H9 (cell line): ENCODE results near the gene SCUBE3. TPM values are rescaled to one million over a fixed set of nuclear protein-coding genes. Genes with fewer than 3 reads are reported as not detected.

Experiments used
- DNase-seq: peaks from one replicate; pipeline ENCODE4 v3.0.0-alpha.2; 2017
- H2AFZ ChIP-seq: one replicate; pipeline ENCODE4 v1.6.1; 2013; ENCODE audit warnings: mild to moderate bottlenecking, low read length, control low read depth, moderate library complexity
- H2AK5ac ChIP-seq: 2 replicates; pipeline ENCODE4 v1.6.1; 2013; ENCODE audit warnings: low read length, control low read depth, mixed read lengths; ENCODE audit not compliant: insufficient read length
- H2BK120ac ChIP-seq: one replicate; pipeline ENCODE4 v1.6.1; 2013; ENCODE audit warnings: low read depth, mild to moderate bottlenecking, low read length, control low read depth, inconsistent platforms; ENCODE audit not compliant: poor library complexity, severe bottlenecking
- H2BK12ac ChIP-seq: 2 replicates; pipeline ENCODE4 v1.6.1; 2013; ENCODE audit warnings: low read length, control low read depth, mixed read lengths, low read depth; ENCODE audit not compliant: insufficient read length
- H2BK15ac ChIP-seq: 2 replicates; pipeline ENCODE4 v1.6.1; 2013; ENCODE audit warnings: low read depth, low read length, control low read depth
- H2BK20ac ChIP-seq: one replicate; pipeline ENCODE4 v1.6.1; 2013; ENCODE audit warnings: low read depth, mild to moderate bottlenecking, low read length, control low read depth, inconsistent platforms; ENCODE audit not compliant: poor library complexity, severe bottlenecking
- H2BK5ac ChIP-seq: 2 replicates; pipeline ENCODE4 v1.6.1; 2013; ENCODE audit warnings: low read length, control low read depth, mixed read lengths; ENCODE audit not compliant: insufficient read length
- H3K14ac ChIP-seq: 2 replicates; pipeline ENCODE4 v1.6.1; 2013; ENCODE audit warnings: low read length, control low read depth; ENCODE audit not compliant: insufficient read depth
- H3K18ac ChIP-seq: 2 replicates; pipeline ENCODE4 v1.6.1; 2013; ENCODE audit warnings: low read depth, mild to moderate bottlenecking, mixed read lengths, low read length, control low read depth; ENCODE audit not compliant: insufficient read length
- H3K23ac ChIP-seq: 2 replicates; pipeline ENCODE4 v1.6.1; 2013; ENCODE audit warnings: low read length, control low read depth, mixed read lengths, low read depth; ENCODE audit not compliant: insufficient read length
- H3K23me2 ChIP-seq: 2 replicates; pipeline ENCODE4 v1.6.1; 2013; ENCODE audit warnings: low read depth, mild to moderate bottlenecking, mixed read lengths, low read length, control low read depth; ENCODE audit not compliant: insufficient read length, poor library complexity, severe bottlenecking
- H3K27ac ChIP-seq: 2 replicates; pipeline ENCODE4 v1.5.1; 2013; ENCODE audit warnings: low read length, control low read depth, mixed read lengths, low read depth; ENCODE audit not compliant: insufficient read length
- H3K27me3 ChIP-seq: 2 replicates; pipeline ENCODE4 v1.6.1; 2013; ENCODE audit warnings: low read length, control low read depth, inconsistent platforms; ENCODE audit not compliant: insufficient read depth
- H3K4ac ChIP-seq: 2 replicates; pipeline ENCODE4 v1.6.1; 2013; ENCODE audit warnings: low read depth, mild to moderate bottlenecking, control low read depth, inconsistent platforms, low read length, moderate library complexity
- H3K4me1 ChIP-seq: 2 replicates; pipeline ENCODE4 v1.6.1; 2013; ENCODE audit warnings: low read length, control low read depth, inconsistent platforms; ENCODE audit not compliant: insufficient read depth
- H3K4me2 ChIP-seq: 2 replicates; pipeline ENCODE4 v1.6.1; 2013; ENCODE audit warnings: low read length, control low read depth, mixed read lengths; ENCODE audit not compliant: insufficient read length, insufficient read depth
- H3K56ac ChIP-seq: 2 replicates; pipeline ENCODE4 v1.6.1; 2013; ENCODE audit warnings: low read depth, mild to moderate bottlenecking, mixed read lengths, low read length, control low read depth; ENCODE audit not compliant: insufficient read length
- H3K79me1 ChIP-seq: 2 replicates; pipeline ENCODE4 v1.6.1; 2013; ENCODE audit warnings: low read depth, mild to moderate bottlenecking, moderate library complexity, low read length, control low read depth, inconsistent platforms; ENCODE audit not compliant: insufficient read depth, poor library complexity, severe bottlenecking
- H3K79me2 ChIP-seq: 2 replicates; pipeline ENCODE4 v1.6.1; 2013; ENCODE audit warnings: low read length, control low read depth, inconsistent platforms; ENCODE audit not compliant: insufficient read depth
- H3K9ac ChIP-seq: 2 replicates; pipeline ENCODE4 v1.6.1; 2013; ENCODE audit warnings: low read length, control low read depth, mixed read lengths; ENCODE audit not compliant: insufficient read length; ENCODE audit errors: extremely low read depth
- H3K9me3 ChIP-seq: one replicate; pipeline ENCODE4 v1.6.1; 2013; ENCODE audit warnings: low read depth, low read length, inconsistent platforms; ENCODE audit not compliant: control insufficient read depth
- H3T11ph ChIP-seq: one replicate; pipeline ENCODE4 v1.6.1; 2013; ENCODE audit warnings: mild to moderate bottlenecking, low read length, control low read depth, inconsistent platforms
- H4K20me1 ChIP-seq: one replicate; pipeline ENCODE4 v1.6.1; 2013; ENCODE audit not compliant: control insufficient read depth, insufficient read length, insufficient read depth
- H4K5ac ChIP-seq: 2 replicates; pipeline ENCODE4 v1.6.1; 2013; ENCODE audit warnings: low read depth, mild to moderate bottlenecking, mixed read lengths, low read length, control low read depth; ENCODE audit not compliant: insufficient read length
- H4K8ac ChIP-seq: replicated peaks from 2 replicates; pipeline ENCODE4 v1.6.1; 2013; ENCODE audit warnings: low read length, control low read depth, mixed read lengths, low read depth; ENCODE audit not compliant: insufficient read length
- H4K91ac ChIP-seq: 2 replicates; pipeline ENCODE4 v1.6.1; 2013; ENCODE audit warnings: low read depth, mild to moderate bottlenecking, moderate library complexity, mixed read lengths, low read length, control low read depth; ENCODE audit not compliant: insufficient read length
- H3K27ac Mint-ChIP-seq, 3 experiments: 2 replicates in 2 of 3; 3 replicates in 1 of 3; pipeline ENCODE4 v1.8.0; 2020 to 2021; ENCODE audit warnings: mixed read lengths in 3 of 3, mild to moderate bottlenecking in 1 of 3, moderate library complexity in 1 of 3
- H3K27me3 Mint-ChIP-seq: 2 replicates; pipeline ENCODE4 v1.8.0; 2021; ENCODE audit warnings: low read depth, mild to moderate bottlenecking, moderate library complexity, mixed read lengths
- H3K36me3 Mint-ChIP-seq, 3 experiments: 2 replicates in 2 of 3; 3 replicates in 1 of 3; pipeline ENCODE4 v1.8.0; 2020 to 2021; ENCODE audit warnings: low read depth in 3 of 3, mixed read lengths in 3 of 3; ENCODE audit not compliant: insufficient read depth in 1 of 3
- H3K4me1 Mint-ChIP-seq, 2 experiments: 2 replicates each; pipeline ENCODE4 v1.8.0; 2020; ENCODE audit warnings: mixed read lengths in 2 of 2
- H3K4me3 Mint-ChIP-seq, 2 experiments: 2 replicates in 1 of 2; 3 replicates in 1 of 2; pipeline ENCODE4 v1.8.0; 2020 to 2021; ENCODE audit warnings: mild to moderate bottlenecking in 2 of 2, mixed read lengths in 2 of 2, moderate library complexity in 1 of 2
- H3K9me3 Mint-ChIP-seq, 2 experiments: 2 replicates in 1 of 2; 3 replicates in 1 of 2; pipeline ENCODE4 v1.8.0; 2020; ENCODE audit warnings: mild to moderate bottlenecking in 2 of 2, mixed read lengths in 2 of 2, moderate library complexity in 1 of 2
- WGBS: extraction: QIAGEN DNeasy Blood & Tissue Kit; methylation state at CpG from one replicate; pipeline ENCODE4 v1.1.7; 2013; ENCODE audit warnings: missing lambda C conversion rate, low lambda C conversion rate, mixed read lengths; ENCODE audit not compliant: insufficient read length; ENCODE audit errors: extremely low coverage; 5-methylcytosine and 5-hydroxymethylcytosine counted together
- total RNA-seq: library from RNA; stranded (reverse); gene quantifications from 2 replicates; pipeline ENCODE4 v1.2.1, GENCODE V29; 2021
- TF ChIP-seq, protein P1 (sequence below): fragments of 200-600 bp; sonication (generic); conservative IDR thresholded peaks from 3 replicates; pipeline ENCODE4 v1.8.0; 2021; ENCODE audit warnings: antibody characterized with exemption, mild to moderate bottlenecking

Gene SCUBE3
- total RNA-seq, 1 experiment from 2014 or later: 2.7 TPM

DNA sequence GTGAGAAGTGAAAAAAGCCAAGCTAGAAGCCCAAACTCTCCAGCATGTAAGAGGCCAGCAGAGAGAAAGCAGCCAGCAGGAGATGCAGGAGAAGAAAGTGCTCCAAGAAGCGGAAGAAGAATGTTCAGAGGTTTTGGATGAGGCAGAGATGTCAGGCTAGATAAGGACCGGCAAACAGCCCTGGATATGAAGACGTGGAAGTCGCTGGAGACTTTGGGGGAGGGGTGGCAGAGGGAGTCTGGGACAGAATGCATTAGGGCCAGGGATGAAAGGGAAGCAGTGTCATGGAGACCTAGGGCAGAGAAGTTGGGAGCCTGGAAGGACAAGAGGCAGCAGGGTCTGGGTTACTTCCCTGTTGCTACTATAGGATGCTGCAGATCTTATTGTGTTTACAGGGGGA lies 5.3 kb upstream of the SCUBE3 start:
- peaks cover 34% of the 10 kb centered on the region; the same call in 1 of the 2 replicates for H3K27me3 ChIP-seq
- H2BK15ac ChIP-seq: no peak overlapping the region

More for the DNA sequence above, 5.3 kb upstream of the SCUBE3 start:
- no peak overlapping the region for H3K27ac Mint-ChIP-seq
- H3K9me3 Mint-ChIP-seq: no peaks in the 10 kb centered on the region
- DNase-seq: no peak
- no peak overlapping the region for H2BK5ac ChIP-seq
- no peaks in the 10 kb centered on the region for H3K36me3 Mint-ChIP-seq
- no peak overlapping the region for H4K5ac ChIP-seq
- H3K14ac ChIP-seq: no peak overlapping the region
- H4K20me1 ChIP-seq: no peaks in the 10 kb centered on the region
- no peak overlapping the region for H4K8ac ChIP-seq
- no peaks in the 10 kb centered on the region for H3K79me2 ChIP-seq
- no peak overlapping the region for H3T11ph ChIP-seq
- no peaks in the 10 kb centered on the region for H3K79me1 ChIP-seq
- no peak overlapping the region for H3K4ac ChIP-seq
- peaks cover 96% of the 10 kb centered on the region for H3K27me3 Mint-ChIP-seq
- H3K23me2 ChIP-seq: no peaks in the 10 kb centered on the region
- no peak overlapping the region for H3K4me3 Mint-ChIP-seq
- H2BK20ac ChIP-seq: no peak overlapping the region
- H2BK120ac ChIP-seq: no peak overlapping the region
- no peaks in the 10 kb centered on the region for H3K9me3 ChIP-seq
- no peak overlapping the region for H2BK12ac ChIP-seq
- no peak overlapping the region for H3K56ac ChIP-seq
- H2AFZ ChIP-seq: no peak overlapping the region
- TF ChIP-seq, protein P1, sequence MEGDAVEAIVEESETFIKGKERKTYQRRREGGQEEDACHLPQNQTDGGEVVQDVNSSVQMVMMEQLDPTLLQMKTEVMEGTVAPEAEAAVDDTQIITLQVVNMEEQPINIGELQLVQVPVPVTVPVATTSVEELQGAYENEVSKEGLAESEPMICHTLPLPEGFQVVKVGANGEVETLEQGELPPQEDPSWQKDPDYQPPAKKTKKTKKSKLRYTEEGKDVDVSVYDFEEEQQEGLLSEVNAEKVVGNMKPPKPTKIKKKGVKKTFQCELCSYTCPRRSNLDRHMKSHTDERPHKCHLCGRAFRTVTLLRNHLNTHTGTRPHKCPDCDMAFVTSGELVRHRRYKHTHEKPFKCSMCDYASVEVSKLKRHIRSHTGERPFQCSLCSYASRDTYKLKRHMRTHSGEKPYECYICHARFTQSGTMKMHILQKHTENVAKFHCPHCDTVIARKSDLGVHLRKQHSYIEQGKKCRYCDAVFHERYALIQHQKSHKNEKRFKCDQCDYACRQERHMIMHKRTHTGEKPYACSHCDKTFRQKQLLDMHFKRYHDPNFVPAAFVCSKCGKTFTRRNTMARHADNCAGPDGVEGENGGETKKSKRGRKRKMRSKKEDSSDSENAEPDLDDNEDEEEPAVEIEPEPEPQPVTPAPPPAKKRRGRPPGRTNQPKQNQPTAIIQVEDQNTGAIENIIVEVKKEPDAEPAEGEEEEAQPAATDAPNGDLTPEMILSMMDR: no peak
- H3K4me2 ChIP-seq: no peak overlapping the region
- H3K4me1 Mint-ChIP-seq: peaks cover 9 to 15% of the 10 kb centered on the region in 2 experiments
- no peaks in the 10 kb centered on the region for H3K4me1 ChIP-seq
- no peak overlapping the region for H2AK5ac ChIP-seq
- no peak overlapping the region for H3K9ac ChIP-seq
- H4K91ac ChIP-seq: no peak overlapping the region
- H3K27ac ChIP-seq: no peak overlapping the region
- H3K18ac ChIP-seq: no peak overlapping the region
- no peak overlapping the region for H3K23ac ChIP-seq
- WGBS: no CpG with 5 or more reads among the region's 4 CpGs
